Measurements from ENCODE around the gene TMEM164.
A peak's percentile ranks its signal among the peaks of the same experiment; 100 is the strongest.

The TMEM164 gene

GRCh38 chrX:110086916-110087484 is 84.1 kb downstream of the TMEM164 start:
- TF ChIP-seq CTCF (conservative IDR thresholded peaks at IDR 0.05; ENCODE audit: low read depth, low read length), result no peak
- no peak overlapping the region for H3K4me3 ChIP-seq (ENCODE audit: low read depth, low read length)
- DNase-seq (ENCODE audit: low read depth), result peak; percentile 93

GRCh38 chrX:110087485-110088356 is 84.8 kb downstream of the TMEM164 start:
- no peak for TF ChIP-seq CTCF (conservative IDR thresholded peaks at IDR 0.05; ENCODE audit: low read depth, low read length)
- peak overlapping the region; percentile 29 for H3K4me3 ChIP-seq (ENCODE audit: low read depth, low read length)
- peak; percentile 89 for DNase-seq (ENCODE audit: low read depth)

GRCh38 chrX:110089656-110090403 is 86.9 kb downstream of the TMEM164 start:
- TF ChIP-seq CTCF (conservative IDR thresholded peaks at IDR 0.05; ENCODE audit: low read depth, low read length), result no peak
- H3K4me3 ChIP-seq (ENCODE audit: low read depth, low read length), result no peak overlapping the region
- no peak for DNase-seq (ENCODE audit: low read depth)

GRCh38 chrX:110097920-110098319 is 95.0 kb downstream of the TMEM164 start:
- H3K4me3 ChIP-seq (ENCODE audit: low read depth, low read length), result no peak overlapping the region
- TF ChIP-seq CTCF (conservative IDR thresholded peaks at IDR 0.05; ENCODE audit: low read depth, low read length), result no peak
- DNase-seq (ENCODE audit: low read depth), result no peak

- TF ChIP-seq CTCF (conservative IDR thresholded peaks at IDR 0.05; ENCODE audit: low read depth, low read length), result no peak
Observed at GRCh38 chrX:110103344-110103743, 100.4 kb downstream of the TMEM164 start.

GRCh38 chrX:110104078-110104477 is 101.2 kb downstream of the TMEM164 start:
- no peak for TF ChIP-seq CTCF (conservative IDR thresholded peaks at IDR 0.05; ENCODE audit: low read depth, low read length)
- no peak overlapping the region for H3K4me3 ChIP-seq (ENCODE audit: low read depth, low read length)
- no peak for DNase-seq (ENCODE audit: low read depth)

More at GRCh38 chrX:110103344-110103743, 100.4 kb downstream of the TMEM164 start:
- no peak overlapping the region for H3K4me3 ChIP-seq (ENCODE audit: low read depth, low read length)
- DNase-seq (ENCODE audit: low read depth), result no peak
